ENCODE data around the gene TRUB1.
"Not testable (repeated sequence)": the region's sequence is repeated elsewhere in the genome, so short reads cannot be mapped to it uniquely, and the experiment has no call there.

GRCh38 chr10:114933995-114934394 is 4.0 kb upstream of the TRUB1 start:
- not testable (repeated sequence) for TF ChIP-seq CTCF (conservative IDR thresholded peaks at IDR 0.05; ENCODE audit: low read depth, low read length); MAFK (IDR thresholded peaks at IDR 0.05; ENCODE audit: low read depth, low read length); RAD21 (IDR thresholded peaks at IDR 0.05; ENCODE audit: low read length); POLR2A (IDR thresholded peaks at IDR 0.05; ENCODE audit: low read depth, low read length); RCOR1 (IDR thresholded peaks at IDR 0.05; ENCODE audit: insufficient replicate concordance, low read length); CHD1 (IDR thresholded peaks at IDR 0.05; ENCODE audit: low read depth, low read length); RFX5 (IDR thresholded peaks at IDR 0.05; ENCODE audit: low read depth, low read length); BHLHE40 (IDR thresholded peaks at IDR 0.05; ENCODE audit: low read depth, low read length); SMC3 (IDR thresholded peaks at IDR 0.05; ENCODE audit: low read depth, low read length)
